ENCODE measurements around the gene NHERF1. TPM values are rescaled to one million over a fixed set of nuclear protein-coding genes. Genes with fewer than 3 reads are reported as not detected.

Gene NHERF1
- total RNA-seq, 1 experiment from 2014 or later, result 38.1 TPM

DNA sequence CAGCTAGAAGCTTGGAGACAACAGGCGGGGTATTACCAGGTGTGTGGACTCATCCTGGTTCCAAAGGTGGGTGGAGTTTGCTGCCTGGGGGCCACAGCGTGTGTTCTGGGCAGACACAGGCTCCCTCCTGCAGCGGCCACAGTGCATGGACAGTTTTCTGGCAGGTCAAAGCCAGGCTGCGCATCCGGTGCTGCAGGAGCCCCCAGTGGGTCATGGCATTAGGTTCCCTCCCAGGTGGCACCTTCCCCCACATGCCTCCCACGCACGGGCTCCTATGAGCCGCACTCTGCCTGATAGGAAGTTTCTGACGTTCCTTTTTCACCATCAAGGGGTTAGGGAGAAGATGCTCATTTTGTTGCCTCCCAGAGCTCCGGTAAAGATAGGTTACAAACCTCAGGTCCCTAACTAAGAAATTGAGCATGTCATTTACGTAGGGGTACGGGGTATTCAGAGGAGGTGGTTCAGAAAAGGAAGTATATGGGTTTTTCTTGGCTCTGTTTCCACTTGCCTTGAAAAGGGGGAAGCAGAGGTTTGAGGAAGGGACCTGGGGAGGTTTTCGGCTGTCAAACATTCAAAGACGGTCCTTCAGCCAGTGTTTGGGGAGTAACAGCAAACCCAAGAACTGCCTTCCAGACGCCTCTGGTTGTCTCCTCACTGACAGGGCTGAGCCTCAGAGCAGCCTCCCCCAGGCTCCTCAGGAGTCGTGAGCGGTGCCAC lies 60.4 kb downstream of the NHERF1 start:
- DNase-seq (ENCODE audit: low read depth), result no peak

DNA sequence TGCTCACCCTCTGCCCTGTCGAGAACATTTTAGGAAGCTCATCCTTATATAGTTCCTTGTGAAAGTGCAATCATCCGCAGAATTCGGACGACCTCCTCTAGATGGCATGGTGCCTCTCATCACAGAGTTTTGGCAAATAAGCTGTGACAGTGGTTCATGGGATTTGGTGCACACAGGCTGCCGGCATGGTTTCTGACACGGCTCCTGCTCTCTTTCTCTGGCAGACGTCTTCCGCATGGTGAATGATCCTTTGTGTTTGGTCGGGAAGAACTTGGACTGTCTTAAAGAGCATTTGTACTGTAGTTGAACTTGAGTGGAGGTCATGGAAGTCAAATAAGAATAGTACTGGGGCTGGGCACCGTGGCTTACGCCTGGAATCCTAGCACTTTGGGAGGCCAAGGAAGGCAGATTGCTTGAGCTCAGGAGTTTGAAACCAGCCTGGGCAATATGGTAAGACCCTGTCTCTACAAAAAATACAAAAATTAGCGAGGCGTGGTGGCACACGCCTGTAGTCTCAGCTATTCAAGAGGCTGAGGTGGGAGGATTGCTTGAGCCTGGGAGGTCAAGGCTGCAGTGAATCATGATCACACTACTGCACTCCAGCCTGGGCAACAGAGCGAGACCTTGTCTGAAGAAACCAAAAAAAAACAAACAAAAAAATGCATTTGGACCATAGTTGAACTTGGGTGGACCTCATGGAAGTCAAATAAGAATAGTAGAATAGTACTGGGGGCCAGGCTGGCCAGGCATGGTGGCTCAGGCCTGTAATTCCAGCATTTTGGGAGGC lies 62.5 kb downstream of the NHERF1 start:
- DNase-seq (ENCODE audit: low read depth), result no peak

DNA sequence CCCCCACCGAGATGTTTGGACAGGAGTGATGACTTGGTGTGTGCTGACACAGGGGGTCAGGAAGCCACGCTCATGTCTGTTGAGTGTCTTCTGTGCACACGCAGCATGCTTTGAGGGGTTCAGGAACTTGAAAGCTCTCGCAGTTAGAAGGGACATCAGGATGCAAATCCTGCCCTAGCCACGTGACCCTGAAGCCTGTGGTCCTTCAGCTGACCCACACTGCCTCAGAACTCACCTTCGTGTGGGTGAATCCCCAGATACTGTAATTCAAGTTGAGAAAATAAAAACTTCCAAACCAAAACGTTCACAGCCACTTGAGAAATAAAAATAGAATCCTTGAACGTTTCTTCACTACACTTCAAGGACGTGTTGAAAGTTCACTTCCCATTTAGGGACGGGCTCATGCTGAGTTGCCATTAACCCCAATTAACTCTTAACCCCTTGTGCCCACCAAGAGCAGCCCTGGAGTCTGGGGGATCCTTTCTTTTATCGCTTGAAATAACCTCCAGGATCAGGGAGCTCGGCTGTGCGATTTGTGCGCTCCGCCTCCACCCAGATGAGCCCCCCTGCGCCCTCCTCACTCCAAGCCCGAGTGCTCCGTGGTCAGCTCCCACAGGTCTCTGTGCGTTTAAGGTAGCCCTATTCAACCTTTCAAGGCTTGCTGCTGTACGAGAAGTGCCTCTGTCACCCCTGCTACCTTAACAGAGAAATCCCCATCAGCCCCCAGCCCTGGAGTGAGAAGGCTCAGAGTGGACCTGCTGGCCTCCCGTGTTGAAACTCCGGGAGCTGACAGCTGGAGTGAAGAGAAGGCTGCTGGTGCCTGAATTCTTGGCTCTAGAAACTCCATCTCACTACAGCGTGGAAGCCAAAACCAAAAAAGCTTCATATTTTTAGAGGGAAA lies 63.9 kb downstream of the NHERF1 start:
- no peak for DNase-seq (ENCODE audit: low read depth)

DNA sequence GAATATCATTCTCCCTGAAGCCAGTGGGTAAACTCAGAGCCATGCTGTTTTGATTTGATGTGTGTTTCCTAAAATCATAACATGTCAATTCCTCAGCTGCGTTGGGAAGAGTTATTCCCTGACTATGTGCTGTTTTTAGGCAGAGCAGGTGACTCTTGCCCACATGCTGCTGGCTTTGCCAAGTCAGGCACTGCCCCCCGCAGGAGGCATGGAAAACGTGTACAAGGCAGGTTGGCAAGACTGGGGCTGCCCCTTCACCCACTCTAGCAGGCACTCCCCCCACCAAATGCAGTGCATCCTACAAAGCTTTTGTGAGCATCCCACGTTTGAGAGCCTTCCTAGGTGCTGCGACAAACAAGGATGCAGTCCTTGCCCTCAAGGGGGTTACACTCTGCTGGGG lies 66.0 kb downstream of the NHERF1 start:
- no peak for DNase-seq (ENCODE audit: low read depth)

DNA sequence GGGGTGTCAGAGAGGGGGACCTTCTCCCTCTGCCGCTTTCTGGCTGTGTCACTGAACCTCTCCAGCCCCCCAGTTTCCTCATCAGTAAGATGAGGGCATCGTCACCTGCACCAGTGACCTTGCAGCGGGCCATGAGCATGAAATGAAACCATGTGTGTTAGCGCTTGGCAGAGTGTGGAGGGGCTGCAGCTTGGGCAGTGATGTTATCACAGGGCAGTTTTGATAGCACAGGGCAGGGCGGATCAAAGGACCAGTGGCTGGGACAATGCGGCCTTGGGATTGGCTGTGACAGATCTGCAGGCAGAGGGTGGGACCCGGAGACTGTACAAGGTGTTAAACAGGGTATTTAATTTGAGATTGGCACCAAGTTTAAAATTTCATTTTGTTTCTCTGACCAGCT lies 66.6 kb downstream of the NHERF1 start:
- no peak for DNase-seq (ENCODE audit: low read depth)

DNA sequence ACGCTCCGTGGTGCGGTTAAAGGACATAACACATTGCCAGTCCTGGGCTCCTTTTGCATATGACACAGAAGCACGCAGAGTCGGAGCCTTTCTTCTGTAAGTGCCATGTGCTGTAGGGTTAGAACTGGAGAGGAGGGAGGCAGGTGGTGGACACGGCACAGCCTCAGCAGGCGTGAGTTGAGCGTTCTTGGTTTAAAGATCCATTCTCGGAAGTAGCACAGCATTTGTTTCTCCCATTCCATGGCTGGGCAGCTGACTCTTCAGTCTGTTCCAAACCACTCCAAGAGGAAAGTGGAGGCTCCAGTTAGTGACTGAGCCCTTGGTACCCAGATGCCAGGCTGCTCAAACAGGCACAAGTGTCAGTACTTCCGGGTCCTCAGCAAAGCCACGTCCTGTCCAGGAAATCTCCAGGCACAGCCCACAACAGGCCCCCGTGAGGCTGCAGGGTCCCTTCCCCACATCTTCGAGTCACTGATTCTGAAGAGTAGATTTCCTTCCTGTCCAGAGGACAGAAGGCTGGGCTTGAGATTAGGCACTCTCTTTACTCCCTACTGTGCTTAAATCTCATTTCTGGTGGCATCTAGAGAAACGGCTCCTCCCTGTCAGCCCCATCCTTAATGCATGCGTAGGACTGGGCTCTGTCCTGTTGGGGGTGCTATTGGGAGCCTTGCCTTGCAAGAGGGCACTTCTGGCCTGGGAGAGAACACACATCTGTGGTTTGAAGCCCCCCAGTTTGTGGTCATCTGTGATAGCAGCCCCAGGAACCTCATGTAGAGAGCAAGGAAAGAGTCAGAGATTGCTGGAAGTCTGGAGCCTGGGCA lies 67.3 kb downstream of the NHERF1 start:
- DNase-seq (ENCODE audit: low read depth), result no peak

DNA sequence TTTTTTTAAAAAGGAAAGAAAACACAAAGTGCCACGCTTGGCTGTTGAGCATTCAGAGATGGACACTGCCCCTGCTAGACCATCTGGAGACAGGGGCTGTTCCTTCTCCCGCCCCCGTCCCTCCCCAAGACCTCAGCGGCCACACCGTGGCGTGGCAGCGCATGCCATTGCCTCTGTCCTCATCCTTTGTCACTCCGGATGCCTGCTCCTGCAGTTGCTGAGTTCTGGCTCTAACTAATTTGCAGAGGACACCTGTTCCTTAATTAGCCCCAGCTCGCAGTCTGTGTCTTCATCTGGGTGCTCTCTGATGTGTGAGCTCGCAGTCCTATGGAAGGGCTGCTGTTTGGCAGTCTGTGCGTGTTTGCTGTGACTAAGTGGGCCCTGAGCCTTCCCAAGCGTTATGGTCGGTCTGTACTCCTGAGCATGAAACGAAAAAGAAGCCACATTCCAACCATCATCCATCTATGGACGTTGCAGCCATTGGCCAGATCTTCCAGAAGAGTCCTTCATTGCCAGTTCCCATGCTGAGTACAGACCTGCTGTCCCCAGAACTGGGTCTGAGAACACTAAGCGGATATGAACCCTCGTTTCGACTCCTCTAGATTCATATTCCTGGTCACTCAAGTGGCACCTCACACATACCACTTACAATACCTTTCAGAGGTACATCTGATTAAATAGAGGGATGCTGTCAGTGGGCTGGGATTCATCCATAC lies 68.6 kb downstream of the NHERF1 start:
- DNase-seq (ENCODE audit: low read depth), result no peak

DNA sequence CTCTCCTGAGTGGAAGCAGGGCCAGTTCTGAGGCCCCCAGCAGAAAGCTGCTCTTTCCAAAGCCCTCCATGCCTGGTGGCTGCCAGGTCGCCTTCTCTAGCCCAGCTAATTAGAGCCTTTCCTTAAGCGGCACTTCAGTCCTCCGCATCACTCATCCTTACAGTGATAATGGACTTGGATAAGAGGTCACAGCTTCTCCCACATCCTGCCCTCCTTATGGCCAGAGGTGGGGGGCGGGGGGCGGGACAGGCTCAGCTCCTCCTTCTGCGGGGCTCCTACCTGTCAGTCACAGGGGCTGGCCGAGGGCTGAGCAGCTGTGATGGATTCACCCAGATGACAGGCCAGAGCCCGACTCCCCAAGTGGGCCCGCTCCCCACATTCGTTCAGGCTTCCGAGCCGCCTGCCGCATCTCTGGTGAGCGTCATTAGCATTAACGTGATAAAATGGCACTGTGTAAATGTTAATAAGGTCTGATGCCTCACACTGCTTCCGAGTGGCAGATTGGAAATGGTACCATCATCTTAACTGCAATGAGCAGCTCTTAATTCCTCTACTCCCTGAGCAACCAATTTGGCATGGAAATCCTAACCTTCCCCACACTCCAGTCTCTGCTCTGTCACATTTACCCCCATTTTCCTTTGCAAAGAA lies 70.0 kb downstream of the NHERF1 start:
- no peak for DNase-seq (ENCODE audit: low read depth)

Other genes starting within 250 kb of the NHERF1 start
- gene CD300LB, start 217.2 kb upstream of the NHERF1 start, total RNA-seq (2014; rRNA removed; shearing (Covaris generic)), result not detected in 2 replicates
- 1.2 TPM in 1 of 2 replicates, not detected in the other for gene CD300C, start 202.5 kb upstream of the NHERF1 start, total RNA-seq (2014; rRNA removed; shearing (Covaris generic))
- not detected in 2 replicates for gene CD300H, start 181.1 kb upstream of the NHERF1 start, total RNA-seq (2014; rRNA removed; shearing (Covaris generic))
- gene CD300LD, start 156.3 kb upstream of the NHERF1 start, total RNA-seq (2014; rRNA removed; shearing (Covaris generic)), result not detected in 2 replicates
- not detected in 2 replicates for gene CD300E, start 124.9 kb upstream of the NHERF1 start, total RNA-seq (2014; rRNA removed; shearing (Covaris generic))
- not detected in 2 replicates for gene CD300LF, start 35.7 kb upstream of the NHERF1 start, total RNA-seq (2014; rRNA removed; shearing (Covaris generic))
- not detected in 2 replicates for gene RAB37, start 11.4 kb upstream of the NHERF1 start, total RNA-seq (2014; rRNA removed; shearing (Covaris generic))
- gene NAT9, start 27.7 kb downstream of the NHERF1 start, total RNA-seq (2014; rRNA removed; shearing (Covaris generic)), result 30.0 and 31.1 TPM in 2 replicates
- not detected in 2 replicates for gene GRIN2C, start 111.3 kb downstream of the NHERF1 start, total RNA-seq (2014; rRNA removed; shearing (Covaris generic))
- 8.2 and 13.1 TPM in 2 replicates for gene FDXR, start 124.4 kb downstream of the NHERF1 start, total RNA-seq (2014; rRNA removed; shearing (Covaris generic))
- gene FADS6, start 145.0 kb downstream of the NHERF1 start, total RNA-seq (2014; rRNA removed; shearing (Covaris generic)), result not detected in 2 replicates
- not detected in 2 replicates for gene USH1G, start 174.6 kb downstream of the NHERF1 start, total RNA-seq (2014; rRNA removed; shearing (Covaris generic))
- gene OTOP2, start 175.6 kb downstream of the NHERF1 start, total RNA-seq (2014; rRNA removed; shearing (Covaris generic)), result not detected in 2 replicates
- gene OTOP3, start 187.3 kb downstream of the NHERF1 start, total RNA-seq (2014; rRNA removed; shearing (Covaris generic)), result not detected in 2 replicates
- gene HID1, start 224.1 kb downstream of the NHERF1 start, total RNA-seq (2014; rRNA removed; shearing (Covaris generic)), result 0.11 and 0.45 TPM in 2 replicates
- gene CDR2L, start 239.0 kb downstream of the NHERF1 start, total RNA-seq (2014; rRNA removed; shearing (Covaris generic)), result 9.2 and 11.5 TPM in 2 replicates

All from Daoy (cell line).